K562 (cell line): ENCODE results near the gene SLC6A6. TPM values are rescaled to one million over a fixed set of nuclear protein-coding genes. Genes with fewer than 3 reads are reported as not detected.

Experiments used
- ATAC-seq: fragments of 200-7000 bp; cut with Tn5 transposase; 3 replicates; pipeline ENCODE4 v1.9.1; 2020; ENCODE audit warnings: moderate library complexity
- BruUV-seq: library from RNA; stranded (reverse); fragments of 400-500 nt; replicated peaks from 2 replicates; lab custom pipeline; 2021; lab: Mats Ljungman, UMichigan
- CTCF ChIA-PET: fragments of 300-600 bp; formaldehyde crosslinking; extraction: SDS; loops from one replicate; lab custom pipeline; 2021; ENCODE audit warnings: low intra/inter-chr PET ratio; lab: Yijun Ruan, JAX
- POLR2A ChIA-PET: fragments of 300-600, 350-650 bp; sonication (Branson Sonifier 250); formaldehyde crosslinking; extraction: SDS; loops from one replicate; lab custom pipeline; 2021; ENCODE audit warnings: antibody characterized with exemption, inconsistent platforms; lab: Yijun Ruan, JAX
- DNase-seq, 4 experiments: peaks; one replicate each; pipeline versions ENCODE4 v3.0.0 to v3.0.0-alpha.2; 2011 to 2018; ENCODE audit warnings: low spot score in 3 of 4, mixed read lengths in 3 of 4; ENCODE audit errors: extremely low read depth in 1 of 4
- FAIRE-seq: peaks from 2 replicates; lab custom pipeline; 2011; peaks lifted over from hg19 to GRCh38; lab: Jason Lieb, UNC
- H2AFZ ChIP-seq: 2 replicates; pipeline ENCODE4 v1.6.0; 2011; ENCODE audit warnings: low read depth, low read length, control low read depth, inconsistent platforms
- H3K27ac ChIP-seq: fragments of 200-600 bp; 3 replicates; pipeline ENCODE4 v1.8.0; 2011; ENCODE audit warnings: low read depth, mild to moderate bottlenecking, control low read depth, inconsistent platforms, low read length, moderate library complexity, mixed read lengths; ENCODE audit errors: extremely low read depth
- H3K27me3 ChIP-seq, 2 experiments: fragments of 300-600 bp in 1 of 2; 2 replicates in 1 of 2; 3 replicates in 1 of 2; pipeline versions ENCODE4 v1.6.0 to v1.8.0; 2011; ENCODE audit warnings: inconsistent platforms in 2 of 2, low read length in 2 of 2, mild to moderate bottlenecking in 1 of 2, mixed read lengths in 1 of 2, moderate library complexity in 1 of 2; ENCODE audit not compliant: control insufficient read depth in 2 of 2, insufficient read depth in 2 of 2
- H3K36me3 ChIP-seq: fragments of 300-600 bp; 3 replicates; pipeline ENCODE4 v1.8.0; 2011; ENCODE audit warnings: mild to moderate bottlenecking, low read length, inconsistent platforms; ENCODE audit not compliant: control insufficient read depth, insufficient read depth
- H3K4me1 ChIP-seq, 2 experiments: fragments of 200-600 bp in 1 of 2; replicated peaks in 1 of 2; 2 replicates in 1 of 2; 3 replicates in 1 of 2; pipeline versions ENCODE4 v1.5.1 to v1.8.0; 2011; ENCODE audit warnings: inconsistent platforms in 2 of 2, low read length in 2 of 2, mild to moderate bottlenecking in 1 of 2, mixed read lengths in 1 of 2, moderate library complexity in 1 of 2; ENCODE audit not compliant: control insufficient read depth in 2 of 2, insufficient read depth in 2 of 2
- H3K4me2 ChIP-seq: 2 replicates; pipeline ENCODE4 v1.6.1; 2011; ENCODE audit warnings: low read length, control low read depth, inconsistent platforms, mixed read lengths; ENCODE audit not compliant: insufficient read depth
- H3K4me3 ChIP-seq: fragments of 200-600 bp; sonication (generic), shearing (Covaris generic); 2 replicates; pipeline ENCODE4 v1.5.1; 2016; ENCODE audit warnings: control low read depth, inconsistent platforms
- H3K79me2 ChIP-seq: fragments of 200-600 bp; 3 replicates; pipeline ENCODE4 v1.8.0; 2011; ENCODE audit warnings: low read length, inconsistent platforms; ENCODE audit not compliant: control insufficient read depth, insufficient read depth
- H3K9ac ChIP-seq, 2 experiments: 2 replicates each; pipeline versions ENCODE4 v1.6.0 to v1.6.1; 2011; ENCODE audit warnings: low read depth in 2 of 2, low read length in 2 of 2, control low read depth in 1 of 2, inconsistent platforms in 1 of 2, mild to moderate bottlenecking in 1 of 2, mixed read lengths in 1 of 2; ENCODE audit not compliant: insufficient read depth in 1 of 2
- H3K9me1 ChIP-seq: one replicate; pipeline ENCODE4 v1.6.0; 2011; ENCODE audit warnings: inconsistent platforms, mild to moderate bottlenecking, low read length, moderate library complexity; ENCODE audit not compliant: control insufficient read depth, insufficient read depth
- H3K9me3 ChIP-seq: replicated peaks from 2 replicates; pipeline ENCODE4 v1.5.1; 2011; ENCODE audit warnings: low read depth, low read length, inconsistent platforms; ENCODE audit not compliant: control insufficient read depth, insufficient read depth
- H4K20me1 ChIP-seq: replicated peaks from 2 replicates; pipeline ENCODE4 v1.6.1; 2011; ENCODE audit warnings: low read length, inconsistent platforms, mixed read lengths; ENCODE audit not compliant: control insufficient read depth, insufficient read depth
- CHCHD3 ChIP-seq: fragments of 250-450 bp; sonication (Bioruptor Pico); IDR thresholded peaks from 2 replicates; pipeline ENCODE4 v2.1.2; 2022; ENCODE audit warnings: mild to moderate bottlenecking
- GABPA ChIP-seq: fragments of 200-800 bp; sonication (Bioruptor generic); conservative IDR thresholded peaks from 2 replicates; pipeline ENCODE4 v1.6.1; 2016; ENCODE audit warnings: low read depth, missing genetic modification characterization, missing compliant biosample characterization
- KLF1 ChIP-seq: fragments of 450-650 bp; IDR thresholded peaks from 2 replicates; pipeline ENCODE4 v1.6.1; 2016; ENCODE audit warnings: missing genetic modification characterization, missing compliant biosample characterization
- MLLT1 ChIP-seq, 2 experiments: fragments of 450-650 bp; IDR thresholded peaks; 2 replicates each; pipeline ENCODE4 v1.6.1; 2016
- SPI1 ChIP-seq: IDR thresholded peaks from 2 replicates; pipeline ENCODE4 v1.6.1; 2011; ENCODE audit warnings: low read depth, low read length, control low read depth, borderline replicate concordance
- STAT5B ChIP-seq: fragments of 250-450 bp; sonication (Bioruptor Pico); IDR thresholded peaks from 2 replicates; pipeline ENCODE4 v1.8.0; 2021; ENCODE audit warnings: mild to moderate bottlenecking, inconsistent platforms
- ZNF444 ChIP-seq: fragments of 250-450 bp; sonication (Bioruptor Pico); IDR thresholded peaks from 2 replicates; pipeline ENCODE4 v1.4.0; 2020; ENCODE audit warnings: mild to moderate bottlenecking, moderate library complexity
- ZNF518B ChIP-seq: fragments of 250-450 bp; sonication (Bioruptor Pico); IDR thresholded peaks from 2 replicates; pipeline ENCODE4 v1.5.0; 2021; ENCODE audit warnings: mild to moderate bottlenecking, moderate library complexity
- ZZZ3 ChIP-seq: fragments of 450-650 bp; IDR thresholded peaks from 2 replicates; pipeline ENCODE4 v1.6.1; 2016; ENCODE audit warnings: antibody characterized with exemption, mild to moderate bottlenecking, moderate library complexity
- WGBS: fragments of 100-300 bp; shearing (Covaris generic); methylation state at CpG from one replicate; pipeline ENCODE4 v1.1.6; 2016; ENCODE audit warnings: low coverage, mixed read lengths; ENCODE audit not compliant: insufficient coverage; ENCODE audit errors: missing lambda C conversion rate; 5-methylcytosine and 5-hydroxymethylcytosine counted together
- in situ Hi-C: fragments of 300-500 bp; cut with MboI; formaldehyde crosslinking; loops from 4 replicates; pipeline ENCODE4 v1.15.0; 2018; ENCODE audit warnings: inconsistent platforms, mixed read lengths
- intact Hi-C: fragments of 100-400 bp; cut with micrococcal nuclease; formaldehyde crosslinking; loops from 2 replicates; pipeline ENCODE4 v1.14.2; 2022
- polyA plus RNA-seq, 8 experiments: library from polyadenylated mRNA; depleted of rRNA in 4 of 8; stranded (reverse) in 5 of 8; unstranded in 3 of 8; fragments of >200 nt; fragmentation: Nextera tagmentation in 2 of 8; fragmentation: Illumina TruSeq in 1 of 8; extraction: Ambion mirVana in 2 of 8; extraction: Trizol in 1 of 8; gene quantifications; 2 replicates each; pipeline versions ENCODE4 v1.2.1 to v1.2.3, GENCODE V29; 2011 to 2014; ENCODE audit warnings: inconsistent platforms in 1 of 8, missing spikeins in 1 of 8
- total RNA-seq, 7 experiments: library from RNA; depleted of rRNA in 6 of 7; stranded (reverse); fragments of >200 nt in 6 of 7; fragmentation: Illumina TruSeq in 2 of 7; extraction: Trizol in 2 of 7; gene quantifications; 2 replicates each; pipeline versions ENCODE4 v1.2.1 to v1.2.3, GENCODE V29; 2011 to 2021; ENCODE audit warnings: low replicate concordance in 1 of 7

Gene SLC6A6
- total and polyA plus RNA-seq, 9 of the 15 experiments (the other 6 are each of a cell fraction or from before 2014, with no cell fraction given): 12.3 to 203 (median 93.2) TPM

- TF ChIP-seq SPI1: peak; percentile 24; the same call in 1 of the 2 replicates
Observed at GRCh38 chr3:14353502-14353901, 48.9 kb upstream of the SLC6A6 start (continued).

GRCh38 chr3:14357463-14357862 lies 44.9 kb upstream of the SLC6A6 start:
- DNase-seq (no peak), FAIRE-seq (no peak), ATAC-seq (no peak)
- POLR2A ChIA-PET: interaction anchor here (1.1 kb wide), 1 partner anchor 12 kb away, joined by 3 read pairs; no protein-coding TSS in a partner anchor
- H3K79me2 ChIP-seq: no peaks in the 10 kb centered on the region
- intact Hi-C loops (no loop called here), in situ Hi-C loops (no loop called here)
- CTCF ChIA-PET: no interaction called here
- no peaks in the 10 kb centered on the region for H3K36me3 ChIP-seq
- H4K20me1 ChIP-seq: no peaks in the 10 kb centered on the region
- H3K27ac ChIP-seq: no peak overlapping the region
- no peaks in the 10 kb centered on the region for H3K9me3 ChIP-seq
- no peak overlapping the region for H3K4me2 ChIP-seq
- H3K4me1 ChIP-seq: peaks cover 8 to 9% of the 10 kb centered on the region in 2 experiments; a peak in 4 of 5 replicates
- no TSS peak for BruUV-seq
- no peaks in the 10 kb centered on the region for H3K9me1 ChIP-seq
- no peak overlapping the region for H2AFZ ChIP-seq
- 69% methylated on average over 1 of the region's 1 CpG for whole genome bisulfite sequencing
- no peaks in the 10 kb centered on the region for H3K27me3 ChIP-seq
- no peak overlapping the region for H3K9ac ChIP-seq
- H3K4me3 ChIP-seq: no peak overlapping the region
- TF ChIP-seq MLLT1 (IDR thresholded peaks at IDR 0.05) (no peak), GABPA (no peak), ZNF518B (CRISPR knock-in tag) (no peak), STAT5B (no peak), CHCHD3 (CRISPR knock-in tag) (no peak), ZNF444 (CRISPR knock-in tag) (no peak), ZZZ3 (no peak), KLF1 (tag) (no peak)
- TF ChIP-seq, all 486 proteins: peak for 0
